ENCODE measurements around the gene USP25. TPM values are rescaled to one million over a fixed set of nuclear protein-coding genes. Genes with fewer than 3 reads are reported as not detected.

Gene USP25
- total RNA-seq, 1 experiment from 2014 or later, result 26.1 TPM

DNA sequence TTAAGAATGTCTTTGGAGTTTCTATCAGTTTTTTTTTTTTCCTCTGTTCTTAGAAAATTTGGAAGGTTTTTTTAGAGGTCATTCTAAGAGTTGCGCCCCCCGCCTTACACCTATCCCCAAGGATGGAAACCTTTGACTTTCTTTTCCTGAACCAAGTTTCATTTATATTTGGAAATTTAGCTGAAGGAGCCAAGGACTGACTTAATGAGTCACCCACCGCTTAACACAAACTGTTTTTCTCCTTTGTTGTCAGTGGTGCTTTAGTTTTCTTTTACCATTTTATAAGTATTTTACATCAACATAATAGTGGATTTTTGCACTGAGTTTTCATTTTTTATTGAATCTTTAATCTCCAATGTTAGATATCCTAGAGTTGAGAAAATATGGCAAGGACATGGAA lies 25.3 kb downstream of the USP25 start:
- in situ Hi-C loops (cut with HindIII; ENCODE audit: low pct_unique_long_range_greater_than_20kb, low sequenced_read_pairs) (no loop called here), intact Hi-C loops (cut with micrococcal nuclease; ENCODE audit: unreplicated experiment) (no loop called here)
- Histone ChIP-seq H3K4me1 (ENCODE audit: control insufficient read depth, insufficient read depth, low read length) (no peaks in the 10 kb centered on the region; the same call in 1 of the 2 replicates), H3K4me3 (ENCODE audit: low read depth in 2 of 2, low read length in 2 of 2) (no peak overlapping the region), H3K27ac (ENCODE audit: low read length) (no peak overlapping the region), H3K9me3 (ENCODE audit: control insufficient read depth, insufficient read depth, low read depth, low read length) (no peaks in the 10 kb centered on the region), H3K36me3 (ENCODE audit: control insufficient read depth, insufficient read depth, low read length) (no peaks in the 10 kb centered on the region), H3K27me3 (ENCODE audit: control insufficient read depth, insufficient read depth, low read length) (no peaks in the 10 kb centered on the region)
- no peak for DNase-seq (ENCODE audit: low read depth, low spot score)
- BruUV-seq (replicated peaks), result no TSS peak
- ChIA-PET POLR2A (no interaction called here), CTCF (no interaction called here)
- TF ChIP-seq TCF7L2 (IDR thresholded peaks at IDR 0.05; ENCODE audit: low read depth, low read length), result no peak
- no peak for TF ChIP-seq POLR2AphosphoS5 (IDR thresholded peaks at IDR 0.05; ENCODE audit: low read depth, low read length)
- TF ChIP-seq SIN3A (IDR thresholded peaks at IDR 0.05; ENCODE audit: borderline replicate concordance, insufficient read depth, low read depth, low read length), result no peak
- no peak for ATAC-seq

DNA sequence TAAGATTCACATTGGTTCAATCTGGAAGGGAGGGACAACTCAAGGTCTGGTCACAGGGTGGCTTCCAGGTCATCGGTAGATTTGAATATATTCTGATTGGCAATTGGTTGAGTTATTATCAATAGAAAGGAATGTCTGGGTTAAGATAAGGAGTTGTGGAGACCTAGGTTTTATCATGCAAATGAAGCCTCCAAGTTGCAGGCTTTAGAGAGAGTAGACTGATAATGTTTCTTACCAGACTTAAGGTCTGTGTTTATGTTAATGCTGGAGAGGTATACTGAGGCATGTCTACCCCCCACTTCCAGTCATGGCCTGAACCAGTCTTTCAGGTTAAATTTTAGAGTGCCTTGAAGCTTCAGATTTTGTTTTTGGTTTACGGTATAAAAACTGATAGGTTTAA lies 29.7 kb downstream of the USP25 start:
- H3K27ac ChIP-seq (ENCODE audit: low read length), result no peak overlapping the region
- no TSS peak for BruUV-seq (replicated peaks)
- no peaks in the 10 kb centered on the region; the same call in 1 of the 2 replicates for H3K4me1 ChIP-seq (ENCODE audit: control insufficient read depth, insufficient read depth, low read length)
- no peaks in the 10 kb centered on the region for H3K9me3 ChIP-seq (ENCODE audit: control insufficient read depth, insufficient read depth, low read depth, low read length)
- H3K36me3 ChIP-seq (ENCODE audit: control insufficient read depth, insufficient read depth, low read length), result no peaks in the 10 kb centered on the region
- no peak for ATAC-seq
- in situ Hi-C loops (cut with HindIII; ENCODE audit: low pct_unique_long_range_greater_than_20kb, low sequenced_read_pairs), result no loop called here
- DNase-seq (ENCODE audit: low read depth, low spot score), result no peak
- intact Hi-C loops (cut with micrococcal nuclease; ENCODE audit: unreplicated experiment), result no loop called here
- POLR2A ChIA-PET, result no interaction called here
- H3K27me3 ChIP-seq (ENCODE audit: control insufficient read depth, insufficient read depth, low read length), result no peaks in the 10 kb centered on the region
- H3K4me3 ChIP-seq (ENCODE audit: low read depth in 2 of 2, low read length in 2 of 2), result no peak overlapping the region
- CTCF ChIA-PET, result no interaction called here
- TF ChIP-seq SIN3A (IDR thresholded peaks at IDR 0.05; ENCODE audit: borderline replicate concordance, insufficient read depth, low read depth, low read length), result no peak
- TF ChIP-seq, protein P1, sequence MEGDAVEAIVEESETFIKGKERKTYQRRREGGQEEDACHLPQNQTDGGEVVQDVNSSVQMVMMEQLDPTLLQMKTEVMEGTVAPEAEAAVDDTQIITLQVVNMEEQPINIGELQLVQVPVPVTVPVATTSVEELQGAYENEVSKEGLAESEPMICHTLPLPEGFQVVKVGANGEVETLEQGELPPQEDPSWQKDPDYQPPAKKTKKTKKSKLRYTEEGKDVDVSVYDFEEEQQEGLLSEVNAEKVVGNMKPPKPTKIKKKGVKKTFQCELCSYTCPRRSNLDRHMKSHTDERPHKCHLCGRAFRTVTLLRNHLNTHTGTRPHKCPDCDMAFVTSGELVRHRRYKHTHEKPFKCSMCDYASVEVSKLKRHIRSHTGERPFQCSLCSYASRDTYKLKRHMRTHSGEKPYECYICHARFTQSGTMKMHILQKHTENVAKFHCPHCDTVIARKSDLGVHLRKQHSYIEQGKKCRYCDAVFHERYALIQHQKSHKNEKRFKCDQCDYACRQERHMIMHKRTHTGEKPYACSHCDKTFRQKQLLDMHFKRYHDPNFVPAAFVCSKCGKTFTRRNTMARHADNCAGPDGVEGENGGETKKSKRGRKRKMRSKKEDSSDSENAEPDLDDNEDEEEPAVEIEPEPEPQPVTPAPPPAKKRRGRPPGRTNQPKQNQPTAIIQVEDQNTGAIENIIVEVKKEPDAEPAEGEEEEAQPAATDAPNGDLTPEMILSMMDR (IDR thresholded peaks at IDR 0.05), result no peak

DNA sequence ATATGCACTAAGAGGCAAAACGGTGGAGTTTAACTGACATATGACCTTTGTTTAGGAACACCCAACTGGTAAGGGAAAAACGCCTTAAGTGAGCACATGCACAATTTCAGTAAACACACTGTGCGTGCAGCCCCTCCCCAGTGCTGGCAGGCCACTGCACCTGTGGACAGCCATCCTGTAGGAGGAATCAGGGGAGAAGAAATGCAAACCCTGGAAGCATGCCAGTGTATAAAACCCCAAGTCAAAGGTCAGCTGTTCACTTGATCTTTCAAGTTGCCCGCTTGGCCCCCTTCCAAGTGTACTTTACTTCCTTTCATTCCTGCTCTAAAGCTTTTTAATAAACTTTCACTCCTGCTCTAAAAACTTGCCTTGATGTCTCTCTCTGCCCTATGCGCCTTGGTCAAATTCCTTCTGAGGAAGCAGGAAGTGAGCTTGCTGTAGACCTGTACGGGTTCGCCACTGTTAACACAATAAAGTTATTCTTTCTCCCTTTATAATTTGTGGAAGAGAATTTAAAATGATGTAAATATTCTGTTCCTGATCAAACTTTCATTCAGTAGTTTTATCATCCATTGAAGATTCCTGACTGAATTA lies 31.8 kb downstream of the USP25 start:
- ChIA-PET CTCF (no interaction called here), POLR2A (no interaction called here)
- Histone ChIP-seq H3K27ac (ENCODE audit: low read length) (no peak overlapping the region), H3K4me1 (ENCODE audit: control insufficient read depth, insufficient read depth, low read length) (no peaks in the 10 kb centered on the region; the same call in 1 of the 2 replicates), H3K27me3 (ENCODE audit: control insufficient read depth, insufficient read depth, low read length) (no peaks in the 10 kb centered on the region), H3K9me3 (ENCODE audit: control insufficient read depth, insufficient read depth, low read depth, low read length) (no peaks in the 10 kb centered on the region), H3K4me3 (ENCODE audit: low read depth in 2 of 2, low read length in 2 of 2) (no peak overlapping the region), H3K36me3 (ENCODE audit: control insufficient read depth, insufficient read depth, low read length) (no peaks in the 10 kb centered on the region)
- no TSS peak for BruUV-seq (replicated peaks)
- ATAC-seq (no peak), DNase-seq (ENCODE audit: low read depth, low spot score) (no peak)
- TF ChIP-seq SIN3A (IDR thresholded peaks at IDR 0.05; ENCODE audit: borderline replicate concordance, insufficient read depth, low read depth, low read length) (no peak), POLR2AphosphoS5 (IDR thresholded peaks at IDR 0.05; ENCODE audit: low read depth, low read length) (no peak), TCF7L2 (IDR thresholded peaks at IDR 0.05; ENCODE audit: low read depth, low read length) (no peak)
- TF ChIP-seq, protein P1 (IDR thresholded peaks at IDR 0.05), result no peak
- TF ChIP-seq, protein P2, sequence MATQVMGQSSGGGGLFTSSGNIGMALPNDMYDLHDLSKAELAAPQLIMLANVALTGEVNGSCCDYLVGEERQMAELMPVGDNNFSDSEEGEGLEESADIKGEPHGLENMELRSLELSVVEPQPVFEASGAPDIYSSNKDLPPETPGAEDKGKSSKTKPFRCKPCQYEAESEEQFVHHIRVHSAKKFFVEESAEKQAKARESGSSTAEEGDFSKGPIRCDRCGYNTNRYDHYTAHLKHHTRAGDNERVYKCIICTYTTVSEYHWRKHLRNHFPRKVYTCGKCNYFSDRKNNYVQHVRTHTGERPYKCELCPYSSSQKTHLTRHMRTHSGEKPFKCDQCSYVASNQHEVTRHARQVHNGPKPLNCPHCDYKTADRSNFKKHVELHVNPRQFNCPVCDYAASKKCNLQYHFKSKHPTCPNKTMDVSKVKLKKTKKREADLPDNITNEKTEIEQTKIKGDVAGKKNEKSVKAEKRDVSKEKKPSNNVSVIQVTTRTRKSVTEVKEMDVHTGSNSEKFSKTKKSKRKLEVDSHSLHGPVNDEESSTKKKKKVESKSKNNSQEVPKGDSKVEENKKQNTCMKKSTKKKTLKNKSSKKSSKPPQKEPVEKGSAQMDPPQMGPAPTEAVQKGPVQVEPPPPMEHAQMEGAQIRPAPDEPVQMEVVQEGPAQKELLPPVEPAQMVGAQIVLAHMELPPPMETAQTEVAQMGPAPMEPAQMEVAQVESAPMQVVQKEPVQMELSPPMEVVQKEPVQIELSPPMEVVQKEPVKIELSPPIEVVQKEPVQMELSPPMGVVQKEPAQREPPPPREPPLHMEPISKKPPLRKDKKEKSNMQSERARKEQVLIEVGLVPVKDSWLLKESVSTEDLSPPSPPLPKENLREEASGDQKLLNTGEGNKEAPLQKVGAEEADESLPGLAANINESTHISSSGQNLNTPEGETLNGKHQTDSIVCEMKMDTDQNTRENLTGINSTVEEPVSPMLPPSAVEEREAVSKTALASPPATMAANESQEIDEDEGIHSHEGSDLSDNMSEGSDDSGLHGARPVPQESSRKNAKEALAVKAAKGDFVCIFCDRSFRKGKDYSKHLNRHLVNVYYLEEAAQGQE (IDR thresholded peaks at IDR 0.05; ENCODE audit: insufficient read depth in 1 of 2, low read depth in 2 of 2, low read length in 1 of 2), result no peak
- intact Hi-C loops (cut with micrococcal nuclease; ENCODE audit: unreplicated experiment) (no loop called here), in situ Hi-C loops (cut with HindIII; ENCODE audit: low pct_unique_long_range_greater_than_20kb, low sequenced_read_pairs) (no loop called here)

Measured in Panc1 (cell line).